Measurements from ENCODE around the gene TTLL11.
"Not testable (repeated sequence)": the region's sequence is repeated elsewhere in the genome, so short reads cannot be mapped to it uniquely, and the experiment has no call there.

Gene TTLL11

DNA sequence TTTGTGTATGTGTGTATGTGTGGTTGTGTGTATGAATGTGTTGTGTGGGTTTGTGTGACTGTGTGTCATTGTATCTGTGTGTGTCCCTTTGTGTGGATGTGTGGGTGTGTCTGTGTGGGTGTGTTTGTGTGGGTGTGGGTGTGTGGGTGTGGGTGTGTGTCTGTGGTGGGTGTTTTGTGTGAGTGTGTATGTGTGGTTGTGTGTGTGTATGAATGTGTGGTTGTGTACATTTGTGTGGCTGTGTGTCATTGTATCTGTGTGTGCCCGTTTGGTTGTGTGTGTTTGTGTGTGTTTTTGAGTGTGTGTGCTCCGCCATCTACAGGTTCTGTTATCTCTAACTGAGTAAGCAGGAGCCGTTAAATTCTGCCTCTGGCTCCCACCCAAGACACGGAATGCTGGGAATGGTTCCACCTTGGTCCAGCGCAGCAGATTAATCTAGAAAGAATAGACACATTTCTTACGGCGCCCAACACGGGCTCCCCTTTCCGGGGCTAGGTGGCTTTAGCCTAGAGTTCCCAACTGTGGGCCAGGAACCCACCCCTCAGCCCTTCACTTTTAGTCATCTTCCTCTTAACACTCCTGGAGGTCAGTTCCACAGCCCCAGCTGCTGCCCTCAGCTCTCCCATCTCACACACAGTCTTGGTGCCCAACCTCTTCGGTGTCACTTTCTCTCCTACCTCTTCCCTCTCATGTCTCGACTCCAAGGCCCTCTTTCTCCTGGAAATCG lies 197.1 kb downstream of the TTLL11 start:
- in situ Hi-C loops (cut with MboI; ENCODE audit: low sequenced_read_pairs), result no loop called here

DNA sequence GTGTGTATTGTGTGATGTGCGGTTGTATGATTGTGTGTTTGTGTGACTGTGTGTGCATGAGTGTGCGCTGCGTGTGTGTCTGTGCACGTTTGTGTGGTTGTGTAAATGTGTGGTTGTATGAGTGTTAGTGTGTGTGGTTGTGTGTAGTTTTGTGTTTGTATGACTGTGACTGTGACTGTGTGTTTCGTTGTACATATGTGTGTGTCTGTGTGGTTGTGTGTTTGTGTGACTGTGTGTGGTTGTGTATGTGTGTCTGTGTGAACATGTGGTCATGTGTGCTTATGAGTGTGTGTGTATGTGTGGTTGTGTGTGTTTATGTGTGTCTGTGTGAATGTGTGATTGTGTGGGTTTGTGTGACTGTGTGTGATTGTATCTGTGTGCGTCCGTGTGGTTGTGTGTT lies 197.8 kb downstream of the TTLL11 start:
- in situ Hi-C loops (cut with MboI; ENCODE audit: low sequenced_read_pairs), result no loop called here

GRCh38 chr9:121894380-121894779 lies 198.7 kb downstream of the TTLL11 start:
- in situ Hi-C loops (cut with MboI; ENCODE audit: low sequenced_read_pairs), result not testable (repeated sequence)

- in situ Hi-C loops (cut with MboI; ENCODE audit: low sequenced_read_pairs), result no loop called here
These were observed 199.3 kb downstream of the TTLL11 start for GRCh38 chr9:121893786-121894185.

DNA sequence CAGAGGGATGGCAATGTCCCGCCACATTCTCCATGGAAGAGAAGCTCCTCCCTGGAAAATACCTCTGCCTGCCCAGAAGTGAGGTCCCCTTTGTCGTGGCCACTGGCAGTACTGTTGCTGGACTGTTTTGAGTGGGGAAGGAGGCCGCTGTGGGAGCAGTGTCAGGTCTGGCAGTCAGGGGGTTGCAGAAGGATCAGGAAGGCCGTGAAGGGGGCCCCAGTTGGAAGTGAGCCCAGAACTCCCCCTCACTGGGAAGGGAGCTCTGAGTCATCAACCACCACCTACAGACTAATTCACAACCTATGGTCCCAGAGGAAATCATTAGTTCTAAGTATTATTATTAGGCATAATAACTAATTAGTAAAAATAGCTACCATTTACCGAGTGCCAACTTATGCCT lies 200.4 kb downstream of the TTLL11 start:
- in situ Hi-C loops (cut with MboI; ENCODE audit: low sequenced_read_pairs), result no loop called here

- in situ Hi-C loops (cut with MboI; ENCODE audit: low sequenced_read_pairs), result no loop called here
These were observed 202.4 kb downstream of the TTLL11 start for GRCh38 chr9:121890746-121891145.

GRCh38 chr9:121889990-121890563 lies 203.0 kb downstream of the TTLL11 start:
- in situ Hi-C loops (cut with MboI; ENCODE audit: low sequenced_read_pairs), result no loop called here

- in situ Hi-C loops (cut with MboI; ENCODE audit: low sequenced_read_pairs), result no loop called here
These were observed 204.7 kb downstream of the TTLL11 start for GRCh38 chr9:121888438-121888775.

- in situ Hi-C loops (cut with MboI; ENCODE audit: low sequenced_read_pairs), result no loop called here
These were observed 205.3 kb downstream of the TTLL11 start for GRCh38 chr9:121887553-121888437.

DNA sequence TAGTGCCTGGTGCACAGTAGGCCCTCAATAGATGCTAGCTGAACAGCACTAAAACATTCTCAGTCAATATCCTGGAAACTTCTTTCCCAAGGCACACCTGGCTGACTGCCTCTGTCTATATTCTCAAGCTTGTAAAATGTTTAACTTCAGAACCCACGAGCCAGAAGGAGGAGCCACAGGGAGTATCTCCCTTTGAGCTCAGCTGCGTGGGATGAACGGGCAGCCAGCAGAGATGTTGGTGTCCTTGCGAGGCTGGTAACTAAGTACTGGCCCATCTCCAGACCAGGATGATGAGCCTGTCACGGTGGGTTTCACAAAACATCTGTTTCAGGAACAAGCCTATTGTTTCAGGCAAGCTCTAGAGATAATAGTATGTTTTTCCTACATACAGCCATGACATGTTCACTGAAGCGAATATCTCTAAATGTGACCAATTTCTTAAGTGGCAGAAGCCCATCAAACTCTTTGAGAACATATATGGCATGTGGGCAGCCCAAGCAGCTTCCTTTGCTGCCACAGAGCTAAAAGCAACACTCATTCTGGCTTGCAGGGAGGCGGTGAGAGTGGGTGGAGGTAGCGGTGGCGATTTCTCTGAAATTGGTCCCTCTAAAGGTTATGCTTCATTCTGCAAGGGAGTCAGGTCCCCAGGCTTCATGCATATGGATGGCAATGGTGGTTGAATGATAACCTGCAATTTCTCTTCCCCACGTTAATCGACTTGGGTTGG lies 206.2 kb downstream of the TTLL11 start:
- in situ Hi-C loops (cut with MboI; ENCODE audit: low sequenced_read_pairs), result no loop called here

DNA sequence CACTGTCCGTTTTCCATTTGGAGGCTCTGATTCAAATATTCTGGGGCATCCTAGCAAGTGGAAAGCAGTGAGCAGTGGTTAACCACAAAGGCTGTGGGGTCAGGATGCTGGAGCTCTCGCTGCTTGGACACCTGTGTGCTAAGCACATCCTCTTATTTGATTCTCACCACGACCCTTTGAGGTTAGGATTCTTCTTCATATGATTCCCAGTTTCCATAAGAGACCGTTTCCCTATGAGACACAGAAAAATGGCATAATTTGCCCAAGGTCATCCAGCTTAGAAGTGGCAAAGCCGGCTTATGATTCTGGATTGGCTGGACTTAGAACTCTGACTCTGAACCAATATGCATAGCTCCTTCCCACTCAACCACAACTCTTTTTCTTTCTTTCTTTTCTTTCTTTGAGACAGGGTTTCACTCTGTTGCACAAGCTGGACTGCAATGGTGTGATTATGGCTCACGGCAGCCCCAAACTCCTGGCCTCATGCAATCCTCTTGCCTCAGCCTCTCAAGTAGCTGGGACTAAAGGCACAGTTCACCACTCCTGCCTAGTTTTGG lies 207.7 kb downstream of the TTLL11 start:
- in situ Hi-C loops (cut with MboI; ENCODE audit: low sequenced_read_pairs), result no loop called here

- in situ Hi-C loops (cut with MboI; ENCODE audit: low sequenced_read_pairs), result no loop called here
These were observed 209.0 kb downstream of the TTLL11 start for GRCh38 chr9:121884057-121884541.

DNA sequence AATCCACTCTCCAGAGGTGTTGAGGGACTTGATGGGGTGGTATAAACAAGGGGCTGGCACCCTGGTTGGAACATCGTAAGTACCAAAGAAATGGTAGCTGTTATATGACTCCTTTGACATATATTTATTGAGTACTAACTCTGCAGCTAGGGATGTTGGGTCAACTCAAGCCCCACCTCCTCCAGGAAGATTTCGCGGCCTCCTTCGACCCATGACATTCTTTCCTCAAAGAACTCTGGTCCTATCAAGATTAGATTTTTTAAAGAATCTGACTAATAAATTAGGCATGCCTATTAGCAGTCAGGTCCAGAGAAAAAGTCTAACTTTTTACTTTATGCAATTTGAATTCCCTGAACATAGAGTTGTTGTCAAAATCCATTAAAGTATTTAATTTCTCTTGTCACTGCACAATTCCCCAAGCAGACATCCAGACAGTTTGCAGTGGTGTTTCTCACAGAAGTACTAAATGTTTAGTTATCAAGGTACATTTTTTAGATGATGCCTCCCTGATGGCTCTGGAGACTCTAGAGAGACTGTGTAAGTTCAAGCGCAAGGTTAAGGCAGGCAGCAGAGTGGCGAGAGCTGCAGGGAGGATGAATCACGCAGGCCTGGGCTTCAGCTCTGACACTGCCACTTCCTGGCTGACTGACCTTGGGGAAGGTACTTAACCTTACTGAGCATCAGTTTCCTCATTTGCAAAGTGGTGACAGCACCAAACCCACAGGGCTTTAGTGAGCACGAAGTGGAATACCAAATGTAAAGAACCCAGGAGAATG lies 209.6 kb downstream of the TTLL11 start:
- in situ Hi-C loops (cut with MboI; ENCODE audit: low sequenced_read_pairs), result no loop called here

GRCh38 chr9:121881920-121882500 lies 211.1 kb downstream of the TTLL11 start:
- in situ Hi-C loops (cut with MboI; ENCODE audit: low sequenced_read_pairs), result no loop called here

DNA sequence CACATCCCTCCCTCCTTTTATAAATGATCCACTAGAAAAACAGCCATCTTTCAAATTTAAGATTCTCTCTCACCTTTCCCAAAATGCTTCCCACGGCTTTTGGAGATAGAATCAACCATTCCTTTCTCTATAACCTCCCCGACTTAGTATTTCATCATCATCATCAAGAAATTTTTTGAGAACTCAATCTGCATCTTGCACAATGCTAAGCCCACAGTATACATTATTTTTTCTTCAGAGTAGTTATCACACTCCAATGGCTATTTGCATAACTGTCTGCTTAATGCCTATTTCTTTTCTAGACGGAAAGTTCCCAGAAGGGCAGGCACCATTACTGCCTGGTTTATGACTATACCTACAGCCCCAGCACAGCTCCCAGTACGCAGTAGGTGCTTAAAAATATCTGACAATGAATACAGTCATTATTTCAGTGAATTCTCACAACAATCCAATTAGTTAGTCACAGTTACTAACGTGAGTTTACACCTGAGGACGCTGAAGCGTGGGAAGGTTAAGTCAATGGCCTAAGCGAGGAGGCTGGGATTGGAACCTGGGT lies 212.7 kb downstream of the TTLL11 start:
- in situ Hi-C loops (cut with MboI; ENCODE audit: low sequenced_read_pairs), result no loop called here

DNA sequence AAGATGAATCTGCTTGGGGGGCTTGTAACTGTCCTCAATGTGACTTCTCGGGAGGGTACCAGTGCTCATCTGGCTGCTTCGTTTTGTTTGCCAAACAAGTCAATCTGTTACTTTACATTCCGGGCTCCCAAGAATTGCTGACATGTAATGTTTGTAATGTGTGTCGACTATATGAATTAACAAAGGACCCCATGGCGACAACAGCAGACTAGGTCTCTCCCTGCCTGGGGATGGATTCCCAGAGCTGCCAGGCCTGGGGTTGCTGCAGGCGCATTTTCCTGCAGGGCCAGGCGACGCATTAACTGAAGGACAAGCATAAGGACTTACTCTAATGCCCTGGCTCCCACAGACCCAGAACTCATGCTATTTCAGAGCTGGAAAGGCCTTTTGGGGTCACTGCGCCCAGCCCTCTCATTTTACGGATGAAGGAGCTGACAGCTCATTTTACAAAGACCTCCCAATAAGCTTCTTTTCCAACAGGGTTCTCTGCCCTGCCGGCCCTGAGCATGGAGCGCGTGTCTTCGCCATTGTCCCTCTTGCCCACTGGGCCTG lies 214.8 kb downstream of the TTLL11 start:
- in situ Hi-C loops (cut with MboI; ENCODE audit: low sequenced_read_pairs), result no loop called here

DNA sequence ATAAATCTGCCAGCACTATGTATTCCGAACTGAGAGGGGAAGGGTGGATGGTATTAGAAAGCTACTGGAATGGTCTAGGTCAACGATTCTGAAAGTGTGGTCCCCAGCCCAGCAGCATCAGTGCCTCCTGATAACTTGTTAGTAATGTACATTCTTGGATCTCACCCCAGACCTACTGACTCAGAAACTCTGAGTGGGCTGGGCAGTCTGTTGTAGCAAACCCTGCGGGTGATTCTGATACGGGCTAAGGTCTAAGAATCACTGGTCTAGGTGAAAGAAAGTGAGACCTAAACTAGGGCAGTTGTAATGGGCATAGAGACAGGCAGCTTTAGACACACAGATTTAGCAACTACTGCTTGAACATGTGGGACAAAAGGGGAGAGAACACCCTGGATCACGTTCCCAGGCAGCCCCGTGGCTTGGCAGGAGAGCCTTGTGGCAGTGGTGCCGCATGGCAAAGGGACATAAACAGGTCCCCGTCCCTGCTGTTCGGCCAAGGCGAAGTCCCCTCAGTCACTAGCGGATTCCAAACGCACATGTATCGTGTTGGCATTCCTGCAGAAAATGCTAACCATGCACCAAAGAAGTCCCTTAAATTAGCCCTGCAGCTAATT lies 216.3 kb downstream of the TTLL11 start:
- in situ Hi-C loops (cut with MboI; ENCODE audit: low sequenced_read_pairs), result no loop called here

DNA sequence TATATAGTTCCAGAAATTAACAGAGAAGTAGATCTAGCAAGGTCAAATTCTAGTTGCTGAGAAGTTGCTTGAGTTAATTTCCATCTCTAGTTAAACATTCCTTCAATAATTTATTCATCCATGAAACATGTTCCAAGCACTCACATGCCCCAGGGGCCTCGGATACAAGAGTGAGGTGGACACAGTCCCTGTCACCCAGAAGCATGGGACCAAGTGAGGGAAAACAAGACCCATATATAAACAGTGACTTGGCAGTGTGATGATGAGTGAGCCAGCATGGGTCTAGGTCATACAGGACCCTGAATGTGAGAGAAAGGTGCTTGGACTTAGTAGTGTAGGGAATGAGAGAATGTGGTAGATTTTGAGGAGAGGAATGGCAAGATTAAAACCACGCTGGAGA lies 216.9 kb downstream of the TTLL11 start:
- in situ Hi-C loops (cut with MboI; ENCODE audit: low sequenced_read_pairs), result no loop called here

GRCh38 chr9:121874524-121874923 lies 218.6 kb downstream of the TTLL11 start:
- in situ Hi-C loops (cut with MboI; ENCODE audit: low sequenced_read_pairs), result no loop called here
